SK-N-SH (cell line): ENCODE data around the gene KCTD21. TPM values are rescaled to one million over a fixed set of nuclear protein-coding genes. Genes with fewer than 3 reads are reported as not detected.

Source experiments
- CTCF ChIA-PET: fragments of 300-600, 350-600 bp; formaldehyde crosslinking; extraction: SDS; loops from one replicate; lab custom pipeline; 2021; lab: Yijun Ruan, JAX
- POLR2A ChIA-PET: fragments of 350-600 bp; sonication (Branson Sonifier 250); formaldehyde crosslinking; extraction: SDS; loops from one replicate; lab custom pipeline; 2020; ENCODE audit warnings: antibody characterized with exemption, inconsistent platforms; lab: Yijun Ruan, JAX
- DNase-seq: peaks from one replicate; pipeline ENCODE4 v3.0.0; 2012
- H2AFZ ChIP-seq: fragments of 200-600 bp; sonication (generic); 2 replicates; pipeline ENCODE4 v1.8.1; 2016; ENCODE audit warnings: antibody characterized with exemption, mild to moderate bottlenecking, low read depth
- H3F3A ChIP-seq: fragments of 200-600 bp; sonication (generic); replicated peaks from 2 replicates; pipeline ENCODE3; 2016; ENCODE audit warnings: antibody characterized with exemption, mild to moderate bottlenecking; ENCODE audit not compliant: insufficient read depth
- H3K27ac ChIP-seq, 2 experiments: fragments of 200-500 bp in 1 of 2; fragments of 200-600 bp in 1 of 2; sonication (Bioruptor generic) in 1 of 2; sonication (generic), shearing (Covaris generic) in 1 of 2; 2 replicates each; pipeline versions ENCODE4 v1.5.1 to v1.6.1; 2014 to 2016; ENCODE audit warnings: low read depth in 2 of 2, inconsistent platforms in 1 of 2, low read length in 1 of 2, mild to moderate bottlenecking in 1 of 2, mixed read lengths in 1 of 2
- H3K27me3 ChIP-seq: fragments of 200-600 bp; sonication (generic), shearing (Covaris generic); 2 replicates; pipeline ENCODE4 v1.6.1; 2016; ENCODE audit warnings: mixed run types; ENCODE audit not compliant: insufficient read depth
- H3K36me3 ChIP-seq, 2 experiments: fragments of 200-500 bp in 1 of 2; fragments of 200-600 bp in 1 of 2; sonication (Bioruptor generic) in 1 of 2; sonication (generic) in 1 of 2; replicated peaks in 1 of 2; 2 replicates each; pipeline versions ENCODE3 to v1.5.1; 2014 to 2016; ENCODE audit warnings: low read length in 1 of 2, mild to moderate bottlenecking in 1 of 2; ENCODE audit not compliant: insufficient read depth in 2 of 2, control insufficient read depth in 1 of 2
- H3K4me1 ChIP-seq, 2 experiments: fragments of 200-500 bp in 1 of 2; fragments of 200-600 bp in 1 of 2; sonication (Bioruptor generic) in 1 of 2; sonication (generic), shearing (Covaris generic) in 1 of 2; 2 replicates each; pipeline versions ENCODE4 v1.5.1 to v1.6.1; 2014 to 2016; ENCODE audit warnings: low read depth in 1 of 2, low read length in 1 of 2, mixed run types in 1 of 2; ENCODE audit not compliant: insufficient read depth in 2 of 2, control insufficient read depth in 1 of 2
- H3K4me2 ChIP-seq: fragments of 200-600 bp; sonication (generic), shearing (Covaris generic); 2 replicates; pipeline ENCODE4 v1.6.1; 2017; ENCODE audit warnings: mixed run types
- H3K4me3 ChIP-seq, 2 experiments: fragments of 200-500 bp in 1 of 2; fragments of 200-600 bp in 1 of 2; sonication (Bioruptor generic) in 1 of 2; sonication (generic), shearing (Covaris generic) in 1 of 2; 2 replicates each; pipeline versions ENCODE4 v1.5.1 to v1.8.1; 2014 to 2016; ENCODE audit warnings: low read depth in 2 of 2, inconsistent platforms in 1 of 2, low read length in 1 of 2, mild to moderate bottlenecking in 1 of 2, mixed read lengths in 1 of 2, moderate library complexity in 1 of 2
- H3K79me2 ChIP-seq: fragments of 200-600 bp; sonication (generic); 2 replicates; pipeline ENCODE4 v1.8.1; 2017; ENCODE audit warnings: mild to moderate bottlenecking; ENCODE audit not compliant: insufficient read depth
- H3K9ac ChIP-seq: fragments of 200-600 bp; sonication (generic); 2 replicates; pipeline ENCODE4 v1.6.1; 2017; ENCODE audit warnings: mixed run types
- H3K9me2 ChIP-seq: fragments of 200-600 bp; sonication (generic); 2 replicates; pipeline ENCODE4 v1.6.1; 2017; ENCODE audit warnings: mixed run types
- H3K9me3 ChIP-seq: fragments of 200-600 bp; sonication (generic); 2 replicates; pipeline ENCODE4 v1.6.1; 2017; ENCODE audit warnings: mixed run types, mild to moderate bottlenecking, moderate library complexity
- H4K20me1 ChIP-seq: fragments of 200-600 bp; sonication (generic); 2 replicates; pipeline ENCODE4 v1.6.1; 2017; ENCODE audit warnings: mild to moderate bottlenecking, mixed run types; ENCODE audit not compliant: insufficient read depth
- CTCF ChIP-seq: fragments of 200-600 bp; sonication (generic); IDR thresholded peaks from 2 replicates; pipeline ENCODE4 v1.6.1; 2017; ENCODE audit warnings: antibody characterized with exemption, mild to moderate bottlenecking, moderate library complexity
- EP300 ChIP-seq, 2 experiments: IDR thresholded peaks; 2 replicates each; pipeline versions ENCODE4 v1.4.0 to v1.6.1; 2012; ENCODE audit warnings: borderline replicate concordance in 1 of 2, low read depth in 1 of 2, low read length in 1 of 2
- FOSL2 ChIP-seq: IDR thresholded peaks from 2 replicates; pipeline ENCODE4 v1.4.0; 2012; ENCODE audit warnings: low read depth, mild to moderate bottlenecking, moderate library complexity, borderline replicate concordance
- MAX ChIP-seq: IDR thresholded peaks from 2 replicates; pipeline ENCODE4 v1.4.0; 2012; ENCODE audit warnings: low read depth
- MXI1 ChIP-seq: IDR thresholded peaks from 2 replicates; pipeline ENCODE4 v1.6.1; 2012; ENCODE audit warnings: mild to moderate bottlenecking, low read depth, low read length, improper control_type of control experiment
- NRF1 ChIP-seq: IDR thresholded peaks from 2 replicates; pipeline ENCODE4 v1.6.1; 2012; ENCODE audit warnings: low read depth, mild to moderate bottlenecking, low read length
- RAD21 ChIP-seq: IDR thresholded peaks from 2 replicates; pipeline ENCODE4 v1.6.1; 2012; ENCODE audit warnings: mild to moderate bottlenecking, low read length
- RCOR1 ChIP-seq: fragments of 150-350 bp; IDR thresholded peaks from 2 replicates; pipeline ENCODE4 v1.6.1; 2017; ENCODE audit warnings: antibody characterized with exemption, low read length
- SMC3 ChIP-seq: IDR thresholded peaks from 2 replicates; pipeline ENCODE4 v1.6.1; 2012; ENCODE audit warnings: low read depth, low read length, improper control_type of control experiment
- TCF12 ChIP-seq: IDR thresholded peaks from 2 replicates; pipeline ENCODE4 v1.4.0; 2012
- YY1 ChIP-seq: IDR thresholded peaks from 2 replicates; pipeline ENCODE4 v1.4.0; 2012; ENCODE audit warnings: low read depth, mild to moderate bottlenecking
- ZBTB33 ChIP-seq: IDR thresholded peaks from 2 replicates; pipeline ENCODE4 v1.4.0; 2012; ENCODE audit warnings: low read depth, borderline replicate concordance
- WGBS: methylation state at CpG from one replicate; pipeline ENCODE4 v1.1.6; 2017; ENCODE audit warnings: low lambda C conversion rate; 5-methylcytosine and 5-hydroxymethylcytosine counted together
- polyA plus RNA-seq, 3 experiments: library from polyadenylated mRNA; depleted of rRNA; stranded (reverse); fragments of >200 nt; gene quantifications; 2 replicates each; pipeline ENCODE4 v1.2.3, GENCODE V29; 2012
- TF ChIP-seq, protein P1 (sequence below): fragments of 150-350 bp; IDR thresholded peaks from 2 replicates; pipeline ENCODE4 v1.6.1; 2016; ENCODE audit warnings: mild to moderate bottlenecking, low read depth, low read length

The KCTD21 gene
- polyA plus RNA-seq, 1 of the 3 experiments (the other 2 are of a cell fraction), result 5.0 TPM

GRCh38 chr11:78197816-78198215 lies 9.4 kb upstream of the KCTD21 start:
- no peaks in the 10 kb centered on the region; a peak in 1 of 4 replicates for H3K4me1 ChIP-seq
- 90% methylated on average over 2 of the region's 8 CpGs for WGBS
- 0 out of 2 replicates have a peak, but pooled peaks cover 2% of the 10 kb centered on the region for H4K20me1 ChIP-seq
- H2AFZ ChIP-seq, result no peak overlapping the region
- no peak overlapping the region for H3K9ac ChIP-seq
- TF ChIP-seq TCF12 (no peak), MAX (no peak), EP300 (IDR thresholded peaks at IDR 0.05; ENCODE audit: borderline replicate concordance in 1 of 2, low read depth in 1 of 2, low read length in 1 of 2) (no peak), FOSL2 (no peak)
- no peaks in the 10 kb centered on the region for H3F3A ChIP-seq
- H3K79me2 ChIP-seq, result peaks cover 21% of the 10 kb centered on the region; the same call in 1 of the 2 replicates
- no peaks in the 10 kb centered on the region for H3K9me2 ChIP-seq
- ChIA-PET CTCF (no interaction called here), POLR2A (no interaction called here)
- no peaks in the 10 kb centered on the region for H3K9me3 ChIP-seq
- H3K27me3 ChIP-seq, result no peaks in the 10 kb centered on the region
- no peak overlapping the region for H3K27ac ChIP-seq
- no peak overlapping the region for H3K4me3 ChIP-seq
- H3K4me2 ChIP-seq, result no peak overlapping the region
- DNase-seq, result no peak
- peaks cover 0 to 35% of the 10 kb centered on the region in 2 experiments for H3K36me3 ChIP-seq

GRCh38 chr11:78196661-78197091 lies 8.2 kb upstream of the KCTD21 start:
- Histone ChIP-seq H3F3A (no peaks in the 10 kb centered on the region), H3K79me2 (peaks cover 30% of the 10 kb centered on the region; the same call in 1 of the 2 replicates), H3K9ac (no peak overlapping the region), H3K4me2 (no peak overlapping the region), H3K36me3 (peaks cover 0 to 34% of the 10 kb centered on the region in 2 experiments), H3K4me3 (no peak overlapping the region), H3K9me3 (no peaks in the 10 kb centered on the region), H3K27me3 (no peaks in the 10 kb centered on the region), H3K27ac (no peak overlapping the region), H2AFZ (no peak overlapping the region), H3K4me1 (peaks cover 0 to 4% of the 10 kb centered on the region in 2 experiments; a peak in 1 of 4 replicates), H3K9me2 (no peaks in the 10 kb centered on the region), H4K20me1 (0 out of 2 replicates have a peak, but pooled peaks cover 10% of the 10 kb centered on the region)
- POLR2A ChIA-PET, result no interaction called here
- TF ChIP-seq YY1, result no peak
- no peak for TF ChIP-seq NRF1
- TF ChIP-seq, protein P1, sequence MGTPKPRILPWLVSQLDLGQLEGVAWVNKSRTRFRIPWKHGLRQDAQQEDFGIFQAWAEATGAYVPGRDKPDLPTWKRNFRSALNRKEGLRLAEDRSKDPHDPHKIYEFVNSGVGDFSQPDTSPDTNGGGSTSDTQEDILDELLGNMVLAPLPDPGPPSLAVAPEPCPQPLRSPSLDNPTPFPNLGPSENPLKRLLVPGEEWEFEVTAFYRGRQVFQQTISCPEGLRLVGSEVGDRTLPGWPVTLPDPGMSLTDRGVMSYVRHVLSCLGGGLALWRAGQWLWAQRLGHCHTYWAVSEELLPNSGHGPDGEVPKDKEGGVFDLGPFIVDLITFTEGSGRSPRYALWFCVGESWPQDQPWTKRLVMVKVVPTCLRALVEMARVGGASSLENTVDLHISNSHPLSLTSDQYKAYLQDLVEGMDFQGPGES, result no peak
- no peak for DNase-seq
- CTCF ChIA-PET, result no interaction called here
- WGBS, result 98% methylated on average over 27 of the region's 40 CpGs

GRCh38 chr11:78195917-78196560 lies 7.6 kb upstream of the KCTD21 start:
- no peak overlapping the region for H3K9ac ChIP-seq
- WGBS, result 96% methylated on average over 26 of the region's 60 CpGs
- CTCF ChIA-PET, result interaction anchor here (1.0 kb wide), 1 partner anchor 368 kb away, joined by 4 read pairs; no protein-coding TSS in a partner anchor
- POLR2A ChIA-PET, result no interaction called here
- H3K27me3 ChIP-seq, result no peaks in the 10 kb centered on the region
- no peak overlapping the region for H2AFZ ChIP-seq
- peaks cover 0 to 28% of the 10 kb centered on the region in 2 experiments for H3K36me3 ChIP-seq
- peaks cover 35% of the 10 kb centered on the region; the same call in 1 of the 2 replicates for H3K79me2 ChIP-seq
- no peak overlapping the region for H3K4me3 ChIP-seq
- H3K4me2 ChIP-seq, result no peak overlapping the region
- no peaks in the 10 kb centered on the region for H3K9me2 ChIP-seq
- no peak overlapping the region for H3K27ac ChIP-seq
- no peaks in the 10 kb centered on the region for H3F3A ChIP-seq
- 0 out of 2 replicates have a peak, but pooled peaks cover 10% of the 10 kb centered on the region for H4K20me1 ChIP-seq
- H3K4me1 ChIP-seq, result peaks cover 0 to 7% of the 10 kb centered on the region in 2 experiments; a peak in 1 of 4 replicates
- H3K9me3 ChIP-seq, result no peaks in the 10 kb centered on the region
- no peak for DNase-seq
- no peak for TF ChIP-seq RCOR1
- no peak for TF ChIP-seq SMC3
- no peak for TF ChIP-seq RAD21
- no peak for TF ChIP-seq TCF12
- no peak for TF ChIP-seq CTCF
- TF ChIP-seq MXI1, result no peak
- TF ChIP-seq ZBTB33, result no peak
- TF ChIP-seq NRF1, result no peak
